IMR-90 (cell line): ENCODE data around the gene ANXA2. TPM values are rescaled to one million over a fixed set of nuclear protein-coding genes. Genes with fewer than 3 reads are reported as not detected.

ENCODE experiments used
- ATAC-seq: fragments of 200-7000 bp; cut with Tn5 transposase; 2 replicates; pipeline ENCODE4 v1.9.1; 2020; ENCODE audit warnings: low read depth, mild to moderate bottlenecking, moderate library complexity
- BruUV-seq: library from RNA; stranded (reverse); fragments of 400-500 nt; replicated peaks from 2 replicates; lab custom pipeline; 2021; lab: Mats Ljungman, UMichigan
- CTCF ChIA-PET: fragments of 300-600 bp; formaldehyde crosslinking; extraction: SDS; loops from one replicate; lab custom pipeline; 2021; ENCODE audit warnings: antibody characterized with exemption; lab: Yijun Ruan, JAX
- POLR2A ChIA-PET: fragments of 300-600 bp; sonication (Branson Sonifier 250); formaldehyde crosslinking; loops from one replicate; lab custom pipeline; 2022; ENCODE audit warnings: antibody characterized with exemption; ENCODE audit not compliant: unreplicated experiment; lab: Charles Lee
- DNase-seq: peaks from one replicate; pipeline ENCODE4 v3.0.0; 2013
- H2AFZ ChIP-seq: replicated peaks from 2 replicates; pipeline ENCODE3; 2013; ENCODE audit warnings: low read length, mild to moderate bottlenecking; ENCODE audit not compliant: poor library complexity
- H2AK5ac ChIP-seq: 2 replicates; pipeline ENCODE4 v1.6.1; 2013; ENCODE audit warnings: low read depth, low read length, inconsistent platforms
- H2AK9ac ChIP-seq: replicated peaks from 2 replicates; pipeline ENCODE3; 2013; ENCODE audit warnings: mild to moderate bottlenecking, low read depth, low read length, moderate library complexity; ENCODE audit not compliant: poor library complexity
- H2BK120ac ChIP-seq: 2 replicates; pipeline ENCODE4 v1.6.1; 2013; ENCODE audit warnings: low read depth, low read length, inconsistent platforms
- H2BK15ac ChIP-seq: 3 replicates; pipeline ENCODE4 v1.6.1; 2013; ENCODE audit warnings: low read depth, low read length, inconsistent platforms
- H2BK20ac ChIP-seq: 2 replicates; pipeline ENCODE4 v1.6.1; 2013; ENCODE audit warnings: low read depth, mild to moderate bottlenecking, inconsistent platforms, low read length, moderate library complexity
- H2BK5ac ChIP-seq: 2 replicates; pipeline ENCODE4 v1.6.1; 2013; ENCODE audit warnings: mild to moderate bottlenecking, low read depth, low read length, inconsistent platforms; ENCODE audit not compliant: poor library complexity, severe bottlenecking
- H3K14ac ChIP-seq: replicated peaks from 2 replicates; pipeline ENCODE4 v1.6.1; 2013; ENCODE audit warnings: low read depth, low read length, inconsistent platforms
- H3K18ac ChIP-seq: 2 replicates; pipeline ENCODE4 v1.6.1; 2013; ENCODE audit warnings: low read depth, low read length, control low read depth
- H3K23ac ChIP-seq: 2 replicates; pipeline ENCODE4 v1.6.1; 2013; ENCODE audit warnings: low read depth, low read length, inconsistent platforms
- H3K27ac ChIP-seq: 2 replicates; pipeline ENCODE4 v1.5.1; 2013; ENCODE audit warnings: mild to moderate bottlenecking, control low read depth, low read length; ENCODE audit not compliant: insufficient read depth
- H3K27me3 ChIP-seq: 2 replicates; pipeline ENCODE4 v1.6.1; 2013; ENCODE audit warnings: low read length; ENCODE audit not compliant: control insufficient read depth, insufficient read depth
- H3K36me3 ChIP-seq: 2 replicates; pipeline ENCODE4 v1.6.1; 2013; ENCODE audit warnings: low read length, mixed read lengths; ENCODE audit not compliant: control insufficient read depth, insufficient read depth
- H3K4ac ChIP-seq: 2 replicates; pipeline ENCODE4 v1.6.1; 2013; ENCODE audit warnings: low read depth, low read length, inconsistent platforms
- H3K4me1 ChIP-seq: 2 replicates; pipeline ENCODE4 v1.6.1; 2013; ENCODE audit warnings: low read length, mixed read lengths; ENCODE audit not compliant: control insufficient read depth, insufficient read depth
- H3K4me2 ChIP-seq: 2 replicates; pipeline ENCODE4 v1.6.1; 2013; ENCODE audit warnings: low read depth, mild to moderate bottlenecking, control low read depth, low read length, moderate library complexity
- H3K4me3 ChIP-seq: 2 replicates; pipeline ENCODE4 v1.5.1; 2013; ENCODE audit warnings: low read depth, mild to moderate bottlenecking, control low read depth, low read length, moderate library complexity; ENCODE audit not compliant: insufficient read depth
- H3K56ac ChIP-seq: 2 replicates; pipeline ENCODE4 v1.6.1; 2013; ENCODE audit warnings: low read length, inconsistent platforms; ENCODE audit not compliant: insufficient read depth; ENCODE audit errors: extremely low read depth
- H3K79me1 ChIP-seq, 2 experiments: 2 replicates each; pipeline ENCODE4 v1.6.1; 2013; ENCODE audit warnings: low read length in 2 of 2, inconsistent platforms in 1 of 2, low read depth in 1 of 2
- H3K9ac ChIP-seq: 2 replicates; pipeline ENCODE4 v1.6.1; 2013; ENCODE audit warnings: low read depth, low read length, control low read depth
- H3K9me1 ChIP-seq: 2 replicates; pipeline ENCODE4 v1.6.1; 2013; ENCODE audit warnings: low read length, inconsistent platforms; ENCODE audit not compliant: insufficient read depth
- H3K9me3 ChIP-seq: 2 replicates; pipeline ENCODE4 v1.6.1; 2013; ENCODE audit warnings: low read length; ENCODE audit not compliant: control insufficient read depth, insufficient read depth
- H4K20me1 ChIP-seq: 2 replicates; pipeline ENCODE4 v1.6.1; 2013; ENCODE audit warnings: low read length, inconsistent platforms; ENCODE audit not compliant: insufficient read depth
- H4K5ac ChIP-seq: 2 replicates; pipeline ENCODE4 v1.6.1; 2013; ENCODE audit warnings: mild to moderate bottlenecking, low read depth, low read length, control low read depth
- H4K8ac ChIP-seq, 2 experiments: 2 replicates each; pipeline ENCODE4 v1.6.1; 2013; ENCODE audit warnings: low read depth in 2 of 2, low read length in 2 of 2, control low read depth in 1 of 2, inconsistent platforms in 1 of 2
- H4K91ac ChIP-seq: 2 replicates; pipeline ENCODE4 v1.6.1; 2013; ENCODE audit warnings: low read depth, low read length, inconsistent platforms; ENCODE audit not compliant: insufficient read depth
- BHLHE40 ChIP-seq: fragments of 150-350 bp; IDR thresholded peaks from 2 replicates; pipeline ENCODE4 v1.6.1; 2016; ENCODE audit warnings: mild to moderate bottlenecking, low read depth, low read length
- ELK1 ChIP-seq: fragments of 150-350 bp; IDR thresholded peaks from 2 replicates; pipeline ENCODE4 v1.6.1; 2016; ENCODE audit warnings: low read depth, mild to moderate bottlenecking, low read length, moderate library complexity, borderline replicate concordance
- FOS ChIP-seq: fragments of 150-350 bp; IDR thresholded peaks from 2 replicates; pipeline ENCODE4 v1.6.1; 2016; ENCODE audit warnings: low read depth, low read length
- MAFK ChIP-seq: IDR thresholded peaks from 2 replicates; pipeline ENCODE4 v1.6.1; 2012; ENCODE audit warnings: low read depth, low read length, improper control_type of control experiment
- MAZ ChIP-seq: IDR thresholded peaks from 2 replicates; pipeline ENCODE4 v1.6.1; 2012; ENCODE audit warnings: low read depth, mild to moderate bottlenecking, low read length, improper control_type of control experiment, moderate library complexity, borderline replicate concordance
- MXI1 ChIP-seq: IDR thresholded peaks from 2 replicates; pipeline ENCODE4 v1.6.1; 2012; ENCODE audit warnings: low read depth, mild to moderate bottlenecking, low read length, moderate library complexity, borderline replicate concordance
- NFE2L2 ChIP-seq: fragments of 150-350 bp; IDR thresholded peaks from 2 replicates; pipeline ENCODE4 v1.6.1; 2016; ENCODE audit warnings: low read depth, mild to moderate bottlenecking, low read length
- POLR2A ChIP-seq: IDR thresholded peaks from 2 replicates; pipeline ENCODE4 v1.6.1; 2012; ENCODE audit warnings: mild to moderate bottlenecking, low read depth, low read length
- RAD21 ChIP-seq: IDR thresholded peaks from 2 replicates; pipeline ENCODE4 v1.6.1; 2012; ENCODE audit warnings: low read length, improper control_type of control experiment
- RCOR1 ChIP-seq: IDR thresholded peaks from 2 replicates; pipeline ENCODE4 v1.6.1; 2012; ENCODE audit warnings: mild to moderate bottlenecking, low read length, improper control_type of control experiment; ENCODE audit not compliant: insufficient replicate concordance
- RFX5 ChIP-seq: IDR thresholded peaks from 2 replicates; pipeline ENCODE4 v1.8.0; 2012; ENCODE audit warnings: low read depth, mild to moderate bottlenecking, low read length, moderate library complexity
- SMC3 ChIP-seq: fragments of 150-350 bp; IDR thresholded peaks from 2 replicates; pipeline ENCODE4 v1.6.1; 2016; ENCODE audit warnings: low read depth, mild to moderate bottlenecking, antibody characterized with exemption, low read length, moderate library complexity
- USF2 ChIP-seq: fragments of 150-350 bp; IDR thresholded peaks from 2 replicates; pipeline ENCODE4 v1.6.1; 2017; ENCODE audit warnings: mild to moderate bottlenecking, antibody characterized with exemption, low read length, low read depth
- WGBS, 2 experiments: methylation state at CpG; one replicate each; pipeline versions ENCODE4 v1.1.5 to v1.1.7; 2013; ENCODE audit warnings: missing lambda C conversion rate in 2 of 2; ENCODE audit not compliant: insufficient read length in 1 of 2; ENCODE audit errors: extremely low coverage in 2 of 2; 5-methylcytosine and 5-hydroxymethylcytosine counted together
- dilution Hi-C: fragments of 300-500 bp; cut with HindIII; formaldehyde crosslinking; loops from one replicate; pipeline ENCODE4 v1.14.3; 2018; ENCODE audit warnings: low sequenced_read_pairs; ENCODE audit not compliant: unreplicated experiment
- in situ Hi-C: fragments of 300-500 bp; cut with MboI; formaldehyde crosslinking; loops from 3 replicates; pipeline ENCODE4 v1.14.3; 2019; ENCODE audit warnings: low sequenced_read_pairs, inconsistent platforms, mixed read lengths
- intact Hi-C: fragments of 100-400 bp; cut with micrococcal nuclease; formaldehyde crosslinking; loops from 2 replicates; pipeline ENCODE4 v1.10.0; 2022
- polyA plus RNA-seq, 3 experiments: library from polyadenylated mRNA; depleted of rRNA; stranded (reverse); fragments of >200 nt; gene quantifications; 2 replicates each; pipeline ENCODE4 v1.2.3, GENCODE V29; 2012; ENCODE audit warnings: low replicate concordance in 1 of 3
- total RNA-seq: library from RNA; depleted of rRNA; stranded (reverse); fragments of >200 nt; gene quantifications from 2 replicates; pipeline ENCODE4 v1.2.3, GENCODE V29; 2012

Gene ANXA2
- total and polyA plus RNA-seq, 2 of the 4 experiments (the other 2 are of a cell fraction), result 7,454 to 8,412 TPM

- H3K14ac ChIP-seq, result peak overlapping the region; percentile 89
- H2BK120ac ChIP-seq, result peak overlapping the region; percentile 93
- H3K9me1 ChIP-seq, result peaks cover 17% of the 10 kb centered on the region
- WGBS, 2 experiments, result 50% methylated on average over 1 of the region's 20 CpGs; no CpG with 5 or more reads in 1 of the 2 experiments
- H3K9ac ChIP-seq, result no peak overlapping the region
- H3K27ac ChIP-seq, result peak overlapping the region; percentile 81
- H4K91ac ChIP-seq, result peak overlapping the region; percentile 81
- H3K36me3 ChIP-seq, result peaks cover 40% of the 10 kb centered on the region
- DNase-seq (peak; percentile 99), ATAC-seq (peak; percentile 48)
- POLR2A ChIA-PET, result no interaction called here
- TF ChIP-seq USF2 (no peak), RFX5 (no peak), MAZ (peak; percentile 40; the same call in 1 of the 2 replicates), RAD21 (peak; percentile 25; the same call in 1 of the 2 replicates), ELK1 (no peak), BHLHE40 (peak; percentile 65), POLR2A (0 out of 2 replicates have a peak, but pooled peaks have one; percentile 36), MXI1 (no peak), MAFK (peak; percentile 67), RCOR1 (peak; percentile 70), FOS (peak; percentile 89), SMC3 (no peak), NFE2L2 (peak; percentile 83; the same call in 1 of the 2 replicates)
- no peaks in the 10 kb centered on the region for H3K9me3 ChIP-seq
- intact Hi-C loops (no loop called here), dilution Hi-C loops (no loop called here), in situ Hi-C loops (no loop called here)
- no peaks in the 10 kb centered on the region for H3K27me3 ChIP-seq
- H3K79me1 ChIP-seq, result peaks cover 25 to 68% of the 10 kb centered on the region in 2 experiments
- peak overlapping the region; percentile 99 for H3K23ac ChIP-seq
- H2AFZ ChIP-seq, result peak overlapping the region; percentile 40
- peak overlapping the region; percentile 83; the same call in 1 of the 3 replicates for H2BK15ac ChIP-seq
- H3K56ac ChIP-seq, result peak overlapping the region; percentile 83
- H2AK5ac ChIP-seq, result peak overlapping the region; percentile 66; the same call in 1 of the 2 replicates
- peak overlapping the region; percentile 3 to 93 for H4K8ac ChIP-seq
- CTCF ChIA-PET, result interaction anchor here (0.6 to 2.0 kb wide), 3 partner anchors 9 to 72 kb away, joined by 3 to 7 read pairs (median 4); no protein-coding TSS in a partner anchor
- peaks cover 63% of the 10 kb centered on the region for H4K20me1 ChIP-seq
- peak overlapping the region; percentile 98 for H2BK5ac ChIP-seq
- no peak overlapping the region for H3K4me3 ChIP-seq
- BruUV-seq, result no TSS peak
- peak overlapping the region; percentile 91 for H3K4ac ChIP-seq
- H3K4me2 ChIP-seq, result peak overlapping the region; percentile 64
- H2BK20ac ChIP-seq, result peak overlapping the region; percentile 97
- H3K4me1 ChIP-seq, result peaks cover 39% of the 10 kb centered on the region
- H2AK9ac ChIP-seq, result peak overlapping the region; percentile 67
- H3K18ac ChIP-seq, result peak overlapping the region; percentile 68
- peak overlapping the region; percentile 35; the same call in 1 of the 2 replicates for H4K5ac ChIP-seq
Observed at GRCh38 chr15:60371175-60372051, 26.4 kb downstream of the ANXA2 start.
